ENCODE measurements around the gene MCU.

MCU gene

GRCh38 chr10:72852508-72852907, 160.6 kb downstream of the MCU start:
- H3K9me3 ChIP-seq (ENCODE audit: control insufficient read depth in 1 of 2, low read length in 2 of 2): no peaks in the 10 kb centered on the region
- H3K4me3 ChIP-seq (ENCODE audit: low read depth in 1 of 2, low read length in 2 of 2): no peak overlapping the region
- H3K4me1 ChIP-seq (ENCODE audit: control insufficient read depth in 1 of 2, insufficient read depth in 2 of 2, low read length in 2 of 2): no peaks in the 10 kb centered on the region
- no peak overlapping the region for H3K27ac ChIP-seq (ENCODE audit: low read length)
- no peaks in the 10 kb centered on the region for H3K36me3 ChIP-seq (ENCODE audit: control insufficient read depth in 1 of 2, insufficient read depth in 2 of 2, low read length in 2 of 2)
- H3K27me3 ChIP-seq (ENCODE audit: low read depth, low read length): no peaks in the 10 kb centered on the region

- H3K27ac ChIP-seq (ENCODE audit: low read length): no peak overlapping the region
These were observed 163.2 kb downstream of the MCU start for GRCh38 chr10:72855129-72855528.

GRCh38 chr10:72855790-72856189, 163.8 kb downstream of the MCU start:
- Histone ChIP-seq H3K4me1 (ENCODE audit: control insufficient read depth in 1 of 2, insufficient read depth in 2 of 2, low read length in 2 of 2) (no peaks in the 10 kb centered on the region), H3K9me3 (ENCODE audit: control insufficient read depth in 1 of 2, low read length in 2 of 2) (no peaks in the 10 kb centered on the region), H3K27me3 (ENCODE audit: low read depth, low read length) (no peaks in the 10 kb centered on the region), H3K4me3 (ENCODE audit: low read depth in 1 of 2, low read length in 2 of 2) (no peak overlapping the region), H3K36me3 (ENCODE audit: control insufficient read depth in 1 of 2, insufficient read depth in 2 of 2, low read length in 2 of 2) (peaks cover 4 to 6% of the 10 kb centered on the region in 2 donors), H3K27ac (ENCODE audit: low read length) (no peak overlapping the region)

More at GRCh38 chr10:72855129-72855528, 163.2 kb downstream of the MCU start:
- Histone ChIP-seq H3K4me1 (ENCODE audit: control insufficient read depth in 1 of 2, insufficient read depth in 2 of 2, low read length in 2 of 2) (no peaks in the 10 kb centered on the region), H3K4me3 (ENCODE audit: low read depth in 1 of 2, low read length in 2 of 2) (no peak overlapping the region), H3K36me3 (ENCODE audit: control insufficient read depth in 1 of 2, insufficient read depth in 2 of 2, low read length in 2 of 2) (no peaks in the 10 kb centered on the region), H3K9me3 (ENCODE audit: control insufficient read depth in 1 of 2, low read length in 2 of 2) (no peaks in the 10 kb centered on the region), H3K27me3 (ENCODE audit: low read depth, low read length) (no peaks in the 10 kb centered on the region)

- no peak overlapping the region for H3K27ac ChIP-seq (ENCODE audit: low read length)
These were observed 166.1 kb downstream of the MCU start for GRCh38 chr10:72858067-72858466.

DNA sequence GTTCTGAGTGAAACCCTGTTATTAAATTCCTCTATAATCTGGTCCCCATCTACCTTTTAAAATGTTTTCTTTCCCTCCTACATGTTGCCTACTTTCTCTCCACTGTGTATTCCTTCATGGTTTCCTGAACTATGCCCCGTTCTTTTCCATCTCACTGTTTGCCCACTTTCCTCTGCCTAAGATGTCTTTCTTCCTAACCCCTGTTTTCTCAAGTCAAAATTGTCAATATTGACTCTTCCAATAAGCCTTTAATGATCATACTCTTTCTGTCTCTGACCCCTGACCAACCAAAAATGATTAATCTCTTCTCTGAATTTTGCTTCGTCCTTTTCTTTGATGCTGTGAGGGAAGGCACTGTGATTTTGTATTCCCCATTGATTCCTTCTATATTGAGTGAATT, 171.0 kb downstream of the MCU start:
- no peaks in the 10 kb centered on the region for H3K9me3 ChIP-seq (ENCODE audit: control insufficient read depth in 1 of 2, low read length in 2 of 2)
- no peaks in the 10 kb centered on the region for H3K27me3 ChIP-seq (ENCODE audit: low read depth, low read length)
- H3K36me3 ChIP-seq (ENCODE audit: control insufficient read depth in 1 of 2, insufficient read depth in 2 of 2, low read length in 2 of 2): peaks cover 15 to 33% of the 10 kb centered on the region in 2 donors
- H3K4me3 ChIP-seq (ENCODE audit: low read depth in 1 of 2, low read length in 2 of 2): no peak overlapping the region
- no peak overlapping the region for H3K27ac ChIP-seq (ENCODE audit: low read length)
- H3K4me1 ChIP-seq (ENCODE audit: control insufficient read depth in 1 of 2, insufficient read depth in 2 of 2, low read length in 2 of 2): no peaks in the 10 kb centered on the region

More at GRCh38 chr10:72858067-72858466, 166.1 kb downstream of the MCU start:
- Histone ChIP-seq H3K4me1 (ENCODE audit: control insufficient read depth in 1 of 2, insufficient read depth in 2 of 2, low read length in 2 of 2) (no peaks in the 10 kb centered on the region), H3K36me3 (ENCODE audit: control insufficient read depth in 1 of 2, insufficient read depth in 2 of 2, low read length in 2 of 2) (peaks cover 8 to 22% of the 10 kb centered on the region in 2 donors), H3K4me3 (ENCODE audit: low read depth in 1 of 2, low read length in 2 of 2) (no peak overlapping the region), H3K9me3 (ENCODE audit: control insufficient read depth in 1 of 2, low read length in 2 of 2) (no peaks in the 10 kb centered on the region), H3K27me3 (ENCODE audit: low read depth, low read length) (no peaks in the 10 kb centered on the region)

- no peaks in the 10 kb centered on the region for H3K27me3 ChIP-seq (ENCODE audit: low read depth, low read length)
- no peak overlapping the region for H3K4me3 ChIP-seq (ENCODE audit: low read depth in 1 of 2, low read length in 2 of 2)
- peaks cover 12 to 16% of the 10 kb centered on the region in 2 donors for H3K36me3 ChIP-seq (ENCODE audit: control insufficient read depth in 1 of 2, insufficient read depth in 2 of 2, low read length in 2 of 2)
- no peak overlapping the region for H3K27ac ChIP-seq (ENCODE audit: low read length)
- no peaks in the 10 kb centered on the region for H3K4me1 ChIP-seq (ENCODE audit: control insufficient read depth in 1 of 2, insufficient read depth in 2 of 2, low read length in 2 of 2)
- H3K9me3 ChIP-seq (ENCODE audit: control insufficient read depth in 1 of 2, low read length in 2 of 2): no peaks in the 10 kb centered on the region
These were observed 183.5 kb downstream of the MCU start for GRCh38 chr10:72875250-72876055.

DNA sequence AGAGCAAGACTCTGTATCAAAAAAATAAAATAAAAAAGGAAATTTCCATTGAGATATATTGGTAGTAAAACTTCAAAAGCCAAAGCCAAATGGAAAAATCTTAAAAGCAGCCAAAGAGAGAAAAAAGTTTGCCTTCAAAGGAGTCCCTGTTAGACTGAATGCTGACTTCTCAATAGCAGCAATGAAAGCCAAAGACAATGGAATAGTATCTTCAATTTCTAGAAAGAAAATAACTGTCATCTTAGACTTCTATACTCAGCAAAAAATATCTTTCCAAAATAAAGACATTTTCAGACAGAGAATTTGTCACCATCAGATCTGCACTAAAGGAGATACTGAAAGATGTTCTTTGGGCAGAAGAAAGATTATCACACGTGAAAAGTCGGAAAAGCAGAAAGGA, 187.3 kb downstream of the MCU start:
- H3K9me3 ChIP-seq (ENCODE audit: control insufficient read depth in 1 of 2, low read length in 2 of 2): no peaks in the 10 kb centered on the region
- no peak overlapping the region for H3K4me3 ChIP-seq (ENCODE audit: low read depth in 1 of 2, low read length in 2 of 2)
- H3K27ac ChIP-seq (ENCODE audit: low read length): no peak overlapping the region
- no peaks in the 10 kb centered on the region for H3K4me1 ChIP-seq (ENCODE audit: control insufficient read depth in 1 of 2, insufficient read depth in 2 of 2, low read length in 2 of 2)
- H3K27me3 ChIP-seq (ENCODE audit: low read depth, low read length): no peaks in the 10 kb centered on the region
- H3K36me3 ChIP-seq (ENCODE audit: control insufficient read depth in 1 of 2, insufficient read depth in 2 of 2, low read length in 2 of 2): peaks cover 5 to 9% of the 10 kb centered on the region in 2 donors

GRCh38 chr10:72881291-72881690, 189.3 kb downstream of the MCU start:
- H3K27me3 ChIP-seq (ENCODE audit: low read depth, low read length): no peaks in the 10 kb centered on the region
- no peak overlapping the region for H3K4me3 ChIP-seq (ENCODE audit: low read depth in 1 of 2, low read length in 2 of 2)
- H3K9me3 ChIP-seq (ENCODE audit: control insufficient read depth in 1 of 2, low read length in 2 of 2): no peaks in the 10 kb centered on the region
- H3K36me3 ChIP-seq (ENCODE audit: control insufficient read depth in 1 of 2, insufficient read depth in 2 of 2, low read length in 2 of 2): peaks cover 7 to 15% of the 10 kb centered on the region in 2 donors
- H3K4me1 ChIP-seq (ENCODE audit: control insufficient read depth in 1 of 2, insufficient read depth in 2 of 2, low read length in 2 of 2): no peaks in the 10 kb centered on the region
- H3K27ac ChIP-seq (ENCODE audit: low read length): no peak overlapping the region

- Histone ChIP-seq H3K27ac (ENCODE audit: low read length) (no peak overlapping the region), H3K27me3 (ENCODE audit: low read depth, low read length) (no peaks in the 10 kb centered on the region), H3K9me3 (ENCODE audit: control insufficient read depth in 1 of 2, low read length in 2 of 2) (no peaks in the 10 kb centered on the region), H3K4me1 (ENCODE audit: control insufficient read depth in 1 of 2, insufficient read depth in 2 of 2, low read length in 2 of 2) (no peaks in the 10 kb centered on the region), H3K4me3 (ENCODE audit: low read depth in 1 of 2, low read length in 2 of 2) (no peak overlapping the region), H3K36me3 (ENCODE audit: control insufficient read depth in 1 of 2, insufficient read depth in 2 of 2, low read length in 2 of 2) (peaks cover 14 to 26% of the 10 kb centered on the region in 2 donors)
These were observed 191.9 kb downstream of the MCU start for GRCh38 chr10:72883861-72884260.

DNA sequence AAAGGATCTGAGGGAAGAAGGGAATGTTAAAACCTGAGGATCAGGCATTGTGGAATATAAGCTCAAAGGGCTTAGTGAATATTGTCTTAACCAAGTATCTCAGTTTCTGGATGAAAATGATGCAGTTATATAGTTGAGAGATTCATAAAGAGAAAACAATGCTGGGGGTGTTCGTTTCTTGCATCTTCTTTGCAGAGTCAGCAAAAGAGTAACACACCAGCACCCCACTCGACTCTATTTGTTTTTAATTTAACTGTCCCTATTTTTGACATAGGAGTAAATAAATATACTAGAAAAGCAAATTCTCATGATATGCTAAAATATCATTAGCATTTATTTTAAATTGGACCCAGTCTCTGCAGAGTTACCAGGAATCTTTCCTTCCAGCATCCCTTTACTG, 194.0 kb downstream of the MCU start:
- H3K27me3 ChIP-seq (ENCODE audit: low read depth, low read length): no peaks in the 10 kb centered on the region
- no peak overlapping the region for H3K27ac ChIP-seq (ENCODE audit: low read length)
- peaks cover 15 to 21% of the 10 kb centered on the region in 2 donors for H3K36me3 ChIP-seq (ENCODE audit: control insufficient read depth in 1 of 2, insufficient read depth in 2 of 2, low read length in 2 of 2)
- no peak overlapping the region for H3K4me3 ChIP-seq (ENCODE audit: low read depth in 1 of 2, low read length in 2 of 2)
- no peaks in the 10 kb centered on the region for H3K4me1 ChIP-seq (ENCODE audit: control insufficient read depth in 1 of 2, insufficient read depth in 2 of 2, low read length in 2 of 2)
- H3K9me3 ChIP-seq (ENCODE audit: control insufficient read depth in 1 of 2, low read length in 2 of 2): no peaks in the 10 kb centered on the region

DNA sequence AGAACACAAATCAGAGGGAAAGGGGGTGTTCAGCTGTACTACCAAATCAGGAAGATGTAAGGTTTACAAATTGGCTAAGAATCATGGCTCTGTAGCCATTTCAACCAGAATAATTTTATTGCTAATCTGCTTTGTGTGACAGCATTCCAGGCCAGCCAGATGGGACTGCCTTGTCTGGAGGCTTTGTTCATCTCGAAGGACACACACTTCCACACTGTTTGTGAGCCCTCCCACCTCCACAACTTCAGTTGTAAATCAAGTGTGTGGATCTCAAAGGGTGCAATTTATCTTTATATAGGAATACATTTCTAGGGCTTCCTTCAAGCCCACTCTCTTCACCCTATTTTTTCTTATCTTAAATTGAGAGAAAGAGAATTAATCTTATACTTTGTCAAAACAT, 194.7 kb downstream of the MCU start:
- H3K4me3 ChIP-seq (ENCODE audit: low read depth in 1 of 2, low read length in 2 of 2): no peak overlapping the region
- no peaks in the 10 kb centered on the region for H3K4me1 ChIP-seq (ENCODE audit: control insufficient read depth in 1 of 2, insufficient read depth in 2 of 2, low read length in 2 of 2)
- H3K9me3 ChIP-seq (ENCODE audit: control insufficient read depth in 1 of 2, low read length in 2 of 2): no peaks in the 10 kb centered on the region
- no peak overlapping the region for H3K27ac ChIP-seq (ENCODE audit: low read length)
- H3K27me3 ChIP-seq (ENCODE audit: low read depth, low read length): no peaks in the 10 kb centered on the region
- peaks cover 15 to 21% of the 10 kb centered on the region in 2 donors for H3K36me3 ChIP-seq (ENCODE audit: control insufficient read depth in 1 of 2, insufficient read depth in 2 of 2, low read length in 2 of 2)

DNA sequence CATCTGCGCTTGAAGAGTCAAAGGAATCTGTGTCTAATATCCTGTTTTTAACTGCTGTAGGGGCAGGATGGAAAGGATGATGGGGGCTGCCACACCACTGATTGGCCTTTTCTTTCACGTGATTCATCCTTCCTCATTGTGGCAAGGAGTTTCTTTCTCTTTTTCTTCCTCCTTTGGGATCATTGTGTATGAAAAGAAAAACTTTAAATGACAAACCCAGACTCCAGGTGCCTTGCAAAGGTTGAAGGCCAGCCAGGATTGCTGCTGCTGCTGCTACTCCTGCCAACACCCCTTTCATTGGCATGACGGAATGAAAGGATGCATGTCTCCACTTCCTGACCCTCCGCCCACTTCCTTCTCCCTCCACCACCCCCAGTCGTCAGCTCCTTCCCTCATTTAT, 195.1 kb downstream of the MCU start:
- H3K27ac ChIP-seq (ENCODE audit: low read length): no peak overlapping the region
- H3K9me3 ChIP-seq (ENCODE audit: control insufficient read depth in 1 of 2, low read length in 2 of 2): no peaks in the 10 kb centered on the region
- H3K36me3 ChIP-seq (ENCODE audit: control insufficient read depth in 1 of 2, insufficient read depth in 2 of 2, low read length in 2 of 2): peaks cover 15 to 21% of the 10 kb centered on the region in 2 donors
- H3K4me3 ChIP-seq (ENCODE audit: low read depth in 1 of 2, low read length in 2 of 2): peak overlapping the region; percentile 33
- no peaks in the 10 kb centered on the region for H3K27me3 ChIP-seq (ENCODE audit: low read depth, low read length)
- no peaks in the 10 kb centered on the region for H3K4me1 ChIP-seq (ENCODE audit: control insufficient read depth in 1 of 2, insufficient read depth in 2 of 2, low read length in 2 of 2)

Data from muscle layer of duodenum (tissue), 2 donors.